Hepatocyte (in vitro differentiated cells): ENCODE measurements around the gene ANKRD16. TPM values are rescaled to one million over a fixed set of nuclear protein-coding genes. Genes with fewer than 3 reads are reported as not detected.

ENCODE experiments used
- DNase-seq: peaks from one replicate; pipeline ENCODE4 v3.0.0-alpha.2; 2016; ENCODE audit warnings: low spot score
- H2AFZ ChIP-seq: fragments of 200-600 bp; sonication (generic); 2 replicates; pipeline ENCODE4 v1.6.0; 2016; ENCODE audit warnings: antibody characterized with exemption, mild to moderate bottlenecking
- H3K27ac ChIP-seq: fragments of 200-600 bp; sonication (generic); 2 replicates; pipeline ENCODE4 v1.5.1; 2016; ENCODE audit warnings: mild to moderate bottlenecking
- H3K27me3 ChIP-seq: fragments of 200-600 bp; sonication (generic); 2 replicates; pipeline ENCODE4 v1.6.1; 2016
- H3K36me3 ChIP-seq: fragments of 200-600 bp; sonication (generic); replicated peaks from 2 replicates; pipeline ENCODE4 v1.5.1; 2016; ENCODE audit warnings: low read depth; ENCODE audit not compliant: insufficient read depth
- H3K4me1 ChIP-seq: fragments of 200-600 bp; sonication (generic); 2 replicates; pipeline ENCODE4 v1.5.1; 2016; ENCODE audit warnings: mild to moderate bottlenecking, moderate library complexity; ENCODE audit not compliant: insufficient read depth
- H3K4me2 ChIP-seq: fragments of 200-600 bp; sonication (generic); 2 replicates; pipeline ENCODE4 v1.6.0; 2016
- H3K4me3 ChIP-seq: fragments of 200-600 bp; sonication (generic); 2 replicates; pipeline ENCODE4 v1.5.1; 2016; ENCODE audit warnings: mild to moderate bottlenecking
- H3K79me2 ChIP-seq: fragments of 200-600 bp; sonication (generic); 2 replicates; pipeline ENCODE4 v1.6.0; 2017; ENCODE audit warnings: mild to moderate bottlenecking
- H3K9me2 ChIP-seq: fragments of 200-600 bp; sonication (generic); replicated peaks from 2 replicates; pipeline ENCODE4 v1.6.0; 2017; ENCODE audit warnings: mild to moderate bottlenecking; ENCODE audit not compliant: insufficient read depth
- H3K9me3 ChIP-seq: fragments of 200-600 bp; sonication (generic); 2 replicates; pipeline ENCODE4 v1.5.1; 2016; ENCODE audit warnings: low read depth, mild to moderate bottlenecking
- H4K20me1 ChIP-seq: fragments of 200-600 bp; sonication (generic); 2 replicates; pipeline ENCODE4 v1.6.0; 2016; ENCODE audit warnings: mild to moderate bottlenecking; ENCODE audit not compliant: insufficient read depth, poor library complexity, severe bottlenecking
- CTCF ChIP-seq: fragments of 200-600 bp; sonication (generic); IDR thresholded peaks from 2 replicates; pipeline ENCODE4 v1.5.1; 2016; ENCODE audit warnings: antibody characterized with exemption, mild to moderate bottlenecking; ENCODE audit not compliant: poor library complexity
- EZH2 ChIP-seq: fragments of 200-600 bp; sonication (generic); IDR thresholded peaks from 2 replicates; pipeline ENCODE4 v1.6.1; 2016; ENCODE audit warnings: antibody characterized with exemption, mild to moderate bottlenecking, borderline replicate concordance
- EZH2phosphoT487 ChIP-seq: fragments of 200-600 bp; sonication (generic); IDR thresholded peaks from one replicate; pipeline ENCODE4 v1.6.1; 2018; ENCODE audit warnings: antibody characterized with exemption, mild to moderate bottlenecking, low read depth, moderate library complexity; ENCODE audit not compliant: unreplicated experiment, severe bottlenecking
- WGBS: methylation state at CpG from one replicate; pipeline ENCODE4 v1.1.6; 2016; ENCODE audit warnings: low lambda C conversion rate; ENCODE audit errors: missing lambda C conversion rate; 5-methylcytosine and 5-hydroxymethylcytosine counted together
- polyA plus RNA-seq: library from polyadenylated mRNA; unstranded; fragments of >200 nt; fragmentation: Nextera tagmentation; extraction: Ambion mirVana; gene quantifications from 2 replicates; pipeline ENCODE4 v1.2.1, GENCODE V29; 2016
- total RNA-seq: library from RNA; depleted of rRNA; stranded (reverse); fragments of >200 nt; gene quantifications from 2 replicates; pipeline ENCODE4 v1.2.3, GENCODE V29; 2014

ANKRD16 gene
- total and polyA plus RNA-seq, 2 experiments from 2014 or later: 6.8 to 15.7 TPM

GRCh38 chr10:5888351-5888750 lies 1.3 kb downstream of the ANKRD16 start:
- H3K9me3 ChIP-seq: no peaks in the 10 kb centered on the region
- H3K27me3 ChIP-seq: no peaks in the 10 kb centered on the region
- peak overlapping the region; percentile 86 for H3K4me2 ChIP-seq
- DNase-seq: no peak
- H2AFZ ChIP-seq: peak overlapping the region; percentile 52
- no peak for TF ChIP-seq CTCF
- TF ChIP-seq EZH2phosphoT487: no peak
- no peak for TF ChIP-seq EZH2
- H3K79me2 ChIP-seq: peaks cover 52% of the 10 kb centered on the region
- H3K4me3 ChIP-seq: peak overlapping the region; percentile 36
- WGBS: 33% methylated on average over 10 of the region's 10 CpGs
- H3K27ac ChIP-seq: peak overlapping the region; percentile 77
- peaks cover 24% of the 10 kb centered on the region for H4K20me1 ChIP-seq
- no peaks in the 10 kb centered on the region for H3K36me3 ChIP-seq
- peaks cover 19% of the 10 kb centered on the region for H3K4me1 ChIP-seq
- H3K9me2 ChIP-seq: no peaks in the 10 kb centered on the region

DNA sequence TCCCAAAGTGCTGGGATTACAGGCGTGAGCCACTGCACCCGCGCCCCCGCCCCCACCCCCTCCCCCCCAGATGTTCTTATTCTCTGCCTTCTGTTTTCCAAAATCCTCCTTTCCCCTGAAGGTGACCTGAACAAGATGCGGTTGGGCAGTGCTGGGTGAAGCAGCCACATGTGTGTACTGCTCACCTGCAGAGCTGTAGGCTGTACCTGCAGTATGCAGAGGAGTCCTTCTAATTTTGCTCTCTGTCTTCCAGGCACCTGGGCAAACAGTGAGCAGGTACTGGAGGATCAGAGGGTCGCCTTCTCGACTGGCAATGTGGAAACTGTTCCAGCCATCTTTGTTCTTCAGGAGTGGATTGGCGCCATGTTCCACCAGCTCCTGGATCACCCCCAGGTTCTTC lies 2.1 kb downstream of the ANKRD16 start:
- Histone ChIP-seq H3K9me3 (no peaks in the 10 kb centered on the region), H3K79me2 (peaks cover 45% of the 10 kb centered on the region), H3K4me3 (no peak overlapping the region), H3K4me1 (peaks cover 19% of the 10 kb centered on the region), H3K9me2 (no peaks in the 10 kb centered on the region), H3K27ac (no peak overlapping the region), H3K27me3 (no peaks in the 10 kb centered on the region), H4K20me1 (peaks cover 19% of the 10 kb centered on the region), H2AFZ (no peak overlapping the region), H3K36me3 (no peaks in the 10 kb centered on the region), H3K4me2 (peak overlapping the region; percentile 86)
- WGBS: 98% methylated on average over 4 of the region's 8 CpGs
- DNase-seq: no peak
- no peak for TF ChIP-seq EZH2
- no peak for TF ChIP-seq CTCF
- no peak for TF ChIP-seq EZH2phosphoT487

- Histone ChIP-seq H3K9me2 (no peaks in the 10 kb centered on the region), H2AFZ (no peak overlapping the region), H3K27me3 (no peaks in the 10 kb centered on the region), H3K4me1 (peaks cover 19% of the 10 kb centered on the region), H3K4me3 (no peak overlapping the region), H4K20me1 (peaks cover 14% of the 10 kb centered on the region), H3K27ac (no peak overlapping the region), H3K36me3 (no peaks in the 10 kb centered on the region), H3K79me2 (peaks cover 38% of the 10 kb centered on the region), H3K9me3 (no peaks in the 10 kb centered on the region), H3K4me2 (peak overlapping the region; percentile 23)
- TF ChIP-seq CTCF (no peak), EZH2phosphoT487 (no peak), EZH2 (no peak)
- DNase-seq: no peak
- 59% methylated on average over 1 of the region's 1 CpG for WGBS
These were observed 2.7 kb downstream of the ANKRD16 start for GRCh38 chr10:5887029-5887428.

GRCh38 chr10:5885619-5886018 lies 4.1 kb downstream of the ANKRD16 start:
- peaks cover 1% of the 10 kb centered on the region for H4K20me1 ChIP-seq
- H3K4me1 ChIP-seq: peaks cover 9% of the 10 kb centered on the region
- no peak for DNase-seq
- H3K27ac ChIP-seq: no peak overlapping the region
- no peaks in the 10 kb centered on the region for H3K27me3 ChIP-seq
- H3K4me3 ChIP-seq: no peak overlapping the region
- no peak overlapping the region for H3K4me2 ChIP-seq
- no peaks in the 10 kb centered on the region for H3K36me3 ChIP-seq
- 54% methylated on average over 5 of the region's 5 CpGs for WGBS
- no peaks in the 10 kb centered on the region for H3K9me2 ChIP-seq
- no peaks in the 10 kb centered on the region for H3K9me3 ChIP-seq
- peaks cover 24% of the 10 kb centered on the region for H3K79me2 ChIP-seq
- no peak overlapping the region for H2AFZ ChIP-seq
- TF ChIP-seq CTCF (no peak), EZH2 (no peak), EZH2phosphoT487 (no peak)
